SK-N-SH treated with all-trans-retinoic acid at 6 μM for 48 hours (cell line): ENCODE data around the gene NRBF2.

Experiments
- ATAC-seq: fragments of 200-7000 bp; cut with Tn5 transposase; 3 replicates; pipeline ENCODE4 v1.9.1; 2020; ENCODE audit warnings: mild to moderate bottlenecking, moderate library complexity
- ARNTL ChIP-seq: fragments of 450-650 bp; formaldehyde crosslinking; IDR thresholded peaks from 2 replicates; pipeline ENCODE4 v1.5.0; 2020; ENCODE audit warnings: low read depth, mild to moderate bottlenecking, moderate library complexity, borderline replicate concordance
- CREB5 ChIP-seq: fragments of 250-450 bp; sonication (Bioruptor Pico); IDR thresholded peaks from 2 replicates; pipeline ENCODE4 v1.5.1; 2020; ENCODE audit warnings: low read depth, mild to moderate bottlenecking, moderate library complexity
- CSDC2 ChIP-seq: fragments of 250-450 bp; sonication (Bioruptor Pico); IDR thresholded peaks from 2 replicates; pipeline ENCODE4 v1.5.0; 2020; ENCODE audit warnings: mild to moderate bottlenecking, moderate library complexity
- CSRNP3 ChIP-seq: fragments of 250-450 bp; sonication (Bioruptor Pico); IDR thresholded peaks from 2 replicates; pipeline ENCODE4 v1.5.1; 2021; ENCODE audit warnings: mild to moderate bottlenecking, moderate library complexity
- GLIS3 ChIP-seq: fragments of 250-450 bp; sonication (Bioruptor Pico); IDR thresholded peaks from 2 replicates; pipeline ENCODE4 v1.5.0; 2020; ENCODE audit warnings: mild to moderate bottlenecking, moderate library complexity
- ISL1 ChIP-seq: fragments of 250-450 bp; sonication (Bioruptor Pico); IDR thresholded peaks from 2 replicates; pipeline ENCODE4 v2.1.2; 2022; ENCODE audit warnings: mild to moderate bottlenecking, moderate library complexity
- OSR1 ChIP-seq: fragments of 250-450 bp; sonication (Bioruptor Pico); IDR thresholded peaks from 2 replicates; pipeline ENCODE4 v1.8.0; 2022; ENCODE audit warnings: moderate library complexity, mild to moderate bottlenecking, inconsistent platforms
- PATZ1 ChIP-seq: fragments of 250-450 bp; sonication (Bioruptor Pico); IDR thresholded peaks from 2 replicates; pipeline ENCODE4 v1.8.0; 2020; ENCODE audit warnings: mild to moderate bottlenecking, moderate library complexity, borderline replicate concordance
- POU6F1 ChIP-seq: fragments of 250-450 bp; sonication (Bioruptor Pico); IDR thresholded peaks from 2 replicates; pipeline ENCODE4 v1.8.0; 2021; ENCODE audit warnings: low read depth, mild to moderate bottlenecking, moderate library complexity, borderline replicate concordance
- PPARA ChIP-seq: fragments of 250-450 bp; sonication (Bioruptor Pico); IDR thresholded peaks from 2 replicates; pipeline ENCODE4 v1.5.0; 2020; ENCODE audit warnings: mild to moderate bottlenecking, borderline replicate concordance
- SNAI2 ChIP-seq: fragments of 250-450 bp; sonication (Bioruptor Pico); IDR thresholded peaks from 2 replicates; pipeline ENCODE4 v1.5.0; 2020; ENCODE audit warnings: mild to moderate bottlenecking, moderate library complexity
- TOX ChIP-seq: fragments of 250-450 bp; sonication (Bioruptor Pico); IDR thresholded peaks from 2 replicates; pipeline ENCODE4 v1.8.0; 2021; ENCODE audit warnings: mild to moderate bottlenecking, moderate library complexity, borderline replicate concordance
- TSHZ2 ChIP-seq: fragments of 250-450 bp; sonication (Bioruptor Pico); IDR thresholded peaks from 2 replicates; pipeline ENCODE4 v1.5.0; 2020; ENCODE audit warnings: mild to moderate bottlenecking, moderate library complexity
- ZC3H10 ChIP-seq: fragments of 250-450 bp; sonication (Bioruptor Pico); IDR thresholded peaks from 2 replicates; pipeline ENCODE4 v1.5.1; 2021; ENCODE audit warnings: mild to moderate bottlenecking, moderate library complexity
- ZFP3 ChIP-seq: fragments of 250-450 bp; sonication (Bioruptor Pico); IDR thresholded peaks from 2 replicates; pipeline ENCODE4 v1.5.0; 2020; ENCODE audit warnings: mild to moderate bottlenecking, moderate library complexity
- ZFP30 ChIP-seq: fragments of 450-650 bp; formaldehyde crosslinking; IDR thresholded peaks from 2 replicates; pipeline ENCODE4 v1.5.0; 2022; ENCODE audit warnings: mild to moderate bottlenecking, moderate library complexity
- ZNF565 ChIP-seq: fragments of 450-650 bp; formaldehyde crosslinking; conservative IDR thresholded peaks from 2 replicates; pipeline ENCODE4 v1.5.0; 2020; ENCODE audit warnings: low read depth, mild to moderate bottlenecking, moderate library complexity
- ZNF8 ChIP-seq: fragments of 450-650 bp; formaldehyde crosslinking; IDR thresholded peaks from 2 replicates; pipeline ENCODE4 v1.5.0; 2020; ENCODE audit warnings: mild to moderate bottlenecking, moderate library complexity

The NRBF2 gene

GRCh38 chr10:63129888-63130287 is 3.2 kb upstream of the NRBF2 start:
- TF ChIP-seq ZNF8 = no peak
- no peak for TF ChIP-seq ARNTL
- no peak for TF ChIP-seq GLIS3
- TF ChIP-seq PATZ1 = no peak
- no peak for TF ChIP-seq CSRNP3 (CRISPR knock-in tag)
- TF ChIP-seq PPARA (CRISPR knock-in tag) = no peak
- TF ChIP-seq TOX = no peak
- no peak for TF ChIP-seq CSDC2 (CRISPR knock-in tag)
- no peak for TF ChIP-seq OSR1
- TF ChIP-seq ISL1 (CRISPR knock-in tag) = no peak
- no peak for TF ChIP-seq ZNF565 (CRISPR knock-in tag)
- no peak for TF ChIP-seq ZFP3 (CRISPR knock-in tag)
- TF ChIP-seq POU6F1 = no peak
- no peak for TF ChIP-seq CREB5 (CRISPR knock-in tag)
- ATAC-seq = no peak

GRCh38 chr10:63132651-63133055 is 475 bp upstream of the NRBF2 start:
- ATAC-seq = peak; percentile 1; the same call in 1 of the 3 replicates
- no peak for TF ChIP-seq ZC3H10
- no peak for TF ChIP-seq ARNTL
- TF ChIP-seq ZFP30 (CRISPR knock-in tag) = peak; percentile 31; the same call in 1 of the 2 replicates
- TF ChIP-seq POU6F1 = 0 out of 2 replicates have a peak, but pooled peaks have one; percentile 10
- TF ChIP-seq TSHZ2 (CRISPR knock-in tag) = 0 out of 2 replicates have a peak, but pooled peaks have one; percentile 52
- TF ChIP-seq ZFP3 (CRISPR knock-in tag) = no peak
- TF ChIP-seq CSDC2 (CRISPR knock-in tag) = 0 out of 2 replicates have a peak, but pooled peaks have one; percentile 65
- TF ChIP-seq PATZ1 = no peak
- TF ChIP-seq SNAI2 = 0 out of 2 replicates have a peak, but pooled peaks have one; percentile 75
